Posterior cingulate gyrus (tissue), 11 donors: ENCODE results near the gene FBXL16.
"Not testable (repeated sequence)": the region's sequence is repeated elsewhere in the genome, so short reads cannot be mapped to it uniquely, and the experiment has no call there.

ENCODE experiments used
- DNase-seq, 10 donors: peaks; one replicate each; pipeline versions ENCODE4 v3.0.0 to v3.0.0-alpha.2; 2020 to 2021; ENCODE audit warnings: mixed read lengths in 3 of 10
- intact Hi-C: fragments of 100-400 bp; cut with DNase I; formaldehyde crosslinking; loops from one replicate; pipeline ENCODE4 v1.15.1; 2023

Gene FBXL16

GRCh38 chr16:705431-706188 is at the start of gene FBXL16:
Gene FBXL16 (minus strand): TSS chr16:705801. CDS start chr16:697405, 8,396 bp downstream.
- intact Hi-C loops, result no loop called here

DNA sequence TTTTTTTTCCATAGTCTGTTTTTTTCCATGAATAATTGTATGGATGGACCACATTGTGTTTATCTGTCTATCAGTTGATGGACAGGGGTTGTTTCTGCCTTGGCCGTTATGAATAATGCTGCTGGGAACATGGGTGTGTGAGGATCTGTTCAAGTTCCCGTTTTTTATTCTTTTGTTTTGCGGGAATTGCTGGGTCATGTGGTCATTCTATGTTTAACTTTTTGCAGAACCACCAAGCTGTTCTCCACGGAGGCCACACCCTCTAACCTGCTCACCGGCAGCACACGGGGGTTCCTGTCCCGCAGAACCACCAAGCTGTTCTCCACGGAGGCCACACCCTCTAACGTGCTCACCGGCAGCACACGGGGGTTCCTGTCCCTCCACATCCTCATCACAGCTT is 49.1 kb upstream of the FBXL16 start:
- intact Hi-C loops, result no loop called here
- DNase-seq, result no peak

More at GRCh38 chr16:705431-706188, at the start of gene FBXL16:
- DNase-seq, result peak in 8 of 10 donors; percentile 64 to 96 (median 75)

DNA sequence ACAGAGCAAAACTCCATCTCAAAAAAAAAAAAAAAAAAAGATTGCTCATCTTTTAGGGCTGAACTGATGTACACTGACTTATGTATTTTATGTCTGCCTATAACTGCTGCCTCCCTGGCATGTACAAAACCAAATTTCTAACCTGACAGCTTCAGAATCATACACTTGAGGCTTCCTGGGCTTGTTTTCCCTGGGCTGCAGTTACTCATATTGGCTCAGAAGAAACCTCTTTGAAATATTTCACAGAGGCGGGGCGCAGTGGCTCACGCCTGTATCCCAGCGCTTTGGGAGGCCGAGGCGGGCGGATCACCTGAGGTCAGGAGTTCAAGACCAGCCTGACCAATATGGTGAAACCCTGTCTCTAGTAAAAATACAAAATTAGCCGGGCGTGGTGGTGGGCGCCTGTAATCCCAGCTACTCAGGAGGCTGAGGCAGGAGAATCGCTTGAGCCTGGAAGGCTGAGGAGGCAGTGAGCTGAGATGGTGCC is 48.6 kb upstream of the FBXL16 start:
- DNase-seq, intact Hi-C loops: not testable (repeated sequence)

DNA sequence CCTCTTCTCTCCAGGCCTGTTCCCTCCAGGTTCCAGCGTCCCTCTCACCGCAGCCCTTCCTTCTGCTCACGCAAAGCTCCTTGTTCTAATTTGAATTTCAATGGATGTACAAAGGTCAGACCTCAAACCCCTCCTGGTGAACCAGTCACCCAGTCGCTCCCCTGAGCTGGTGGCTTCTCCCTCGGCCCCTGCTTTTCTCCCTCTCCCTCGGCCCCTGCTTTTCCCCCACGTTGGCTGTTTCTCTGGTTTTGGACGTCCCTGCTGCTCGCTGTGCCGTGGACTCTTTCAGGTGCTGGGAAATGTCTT is 46.4 kb upstream of the FBXL16 start:
- intact Hi-C loops, result no loop called here
- DNase-seq, result no peak

DNA sequence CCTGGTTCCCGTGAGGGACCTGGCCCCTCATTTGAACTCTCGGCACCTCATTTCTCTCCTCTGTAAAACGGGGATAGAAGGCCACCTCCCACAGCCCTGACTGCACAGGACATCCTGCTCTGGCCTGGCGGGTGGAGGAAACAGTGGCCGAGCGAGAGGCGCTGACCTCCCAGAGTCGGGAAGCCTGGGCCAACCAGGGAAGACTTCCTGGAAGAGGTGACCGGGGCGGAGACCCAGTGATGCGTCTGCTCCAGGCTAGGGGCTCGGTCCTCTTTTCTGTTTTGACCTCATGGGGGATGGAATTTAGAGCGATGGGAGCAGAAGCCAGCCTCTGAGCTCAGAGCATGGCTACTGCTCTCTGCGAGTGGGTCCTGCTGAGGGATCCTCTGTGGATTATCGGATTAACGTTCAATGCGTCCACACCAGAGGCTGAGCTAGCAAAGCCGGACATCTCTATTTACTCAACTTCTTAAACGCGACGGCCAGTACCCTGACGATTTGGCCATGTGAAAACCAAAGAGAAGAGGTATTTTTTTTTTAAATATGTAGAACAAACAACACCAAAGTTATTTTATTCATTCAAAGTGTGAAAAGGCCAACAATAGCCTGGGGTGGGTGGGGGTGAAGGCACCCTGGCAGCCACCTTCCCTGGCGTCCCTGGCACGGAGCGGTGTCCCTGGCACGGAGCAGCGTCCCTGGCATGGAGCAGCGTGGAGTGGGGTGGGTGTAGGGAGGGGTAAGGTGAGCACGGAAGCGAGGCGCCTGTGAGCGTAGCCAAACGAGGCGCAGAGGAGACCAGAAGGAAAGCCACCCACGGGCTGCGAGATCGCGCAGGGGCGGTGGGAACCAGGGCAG is 45.8 kb upstream of the FBXL16 start:
- DNase-seq, result peak in 9 of 10 donors; percentile 40 to 95 (median 71)
- intact Hi-C loops, result no loop called here

GRCh38 chr16:750485-750884 is 44.9 kb upstream of the FBXL16 start:
- no peak for DNase-seq
- intact Hi-C loops, result no loop called here

DNA sequence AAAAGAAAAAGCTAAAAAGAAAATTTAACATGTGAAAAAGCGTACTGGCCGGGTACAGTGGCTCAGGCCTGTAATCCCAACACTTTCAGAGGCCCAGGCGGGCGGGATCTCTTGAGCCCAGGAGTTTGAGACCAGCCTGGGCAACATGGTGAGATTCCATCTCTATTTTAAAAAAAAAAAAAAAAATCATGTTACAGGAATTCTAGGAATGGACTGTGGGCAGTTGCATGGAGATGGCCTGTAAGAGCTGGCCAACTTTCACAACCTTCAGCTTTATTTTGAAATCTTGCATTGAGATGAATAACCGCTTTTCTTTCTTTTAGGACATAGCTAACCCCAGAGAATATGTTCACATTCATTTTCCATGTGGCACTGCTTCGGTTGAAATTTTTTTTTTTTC is 43.4 kb upstream of the FBXL16 start:
- intact Hi-C loops, result no loop called here
- no peak for DNase-seq

GRCh38 chr16:747978-748746 is 42.6 kb upstream of the FBXL16 start:
- DNase-seq, result no peak
- intact Hi-C loops, result no loop called here

- intact Hi-C loops, result no loop called here
Observed at GRCh38 chr16:746637-747036, 41.0 kb upstream of the FBXL16 start.

DNA sequence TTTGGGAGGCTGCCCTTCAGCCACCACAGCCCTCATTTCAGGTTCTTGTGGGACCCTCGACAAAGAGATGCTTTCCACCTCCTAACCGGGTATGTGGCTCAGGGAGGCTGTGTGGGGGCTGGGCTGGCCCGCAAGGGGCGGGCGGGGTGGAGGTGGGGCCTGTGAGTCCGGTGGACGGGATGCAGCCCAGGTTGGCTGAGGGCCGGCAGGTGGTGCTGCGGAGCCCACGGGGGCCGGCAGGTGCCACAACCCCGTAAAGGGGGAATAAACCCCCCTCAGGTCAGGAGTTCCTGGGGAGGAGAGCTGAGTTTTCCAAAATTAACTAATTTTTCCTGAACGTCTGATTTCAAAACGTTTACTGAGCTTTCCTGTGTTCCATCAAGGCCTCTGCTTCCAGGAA is 40.1 kb upstream of the FBXL16 start:
- intact Hi-C loops, result no loop called here
- no peak for DNase-seq

More at GRCh38 chr16:746637-747036, 41.0 kb upstream of the FBXL16 start:
- peak in 1 of 10 donors; percentile 83 for DNase-seq

- intact Hi-C loops, result no loop called here
- DNase-seq, result no peak
Observed at GRCh38 chr16:743794-744500, 38.3 kb upstream of the FBXL16 start.

DNA sequence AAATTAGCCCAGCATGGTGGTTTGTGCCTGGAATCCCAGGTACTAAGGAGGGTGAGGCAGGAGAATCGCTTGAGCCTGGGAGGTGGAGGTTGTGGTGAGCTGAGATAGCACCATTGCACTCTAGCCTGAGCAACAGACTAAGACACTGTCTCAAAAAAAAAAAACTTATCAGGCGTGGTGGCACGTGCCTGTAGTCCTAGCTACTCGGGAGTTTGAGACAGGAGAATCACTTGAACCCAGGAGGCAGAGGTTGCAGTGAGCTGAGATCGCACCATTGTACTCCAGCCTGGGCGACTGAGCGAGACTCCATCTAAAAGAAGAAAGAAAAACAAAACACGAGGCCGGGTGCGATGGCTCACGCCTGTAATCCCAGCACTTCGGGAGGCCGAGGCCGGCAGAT is 37.3 kb upstream of the FBXL16 start:
- DNase-seq, intact Hi-C loops: not testable (repeated sequence)

- no peak for DNase-seq
- intact Hi-C loops, result loop anchor here (2.0 kb wide), 3 partner anchors 21 to 45 kb away; partner anchors contain the start of gene ANTKMT
Observed at GRCh38 chr16:741986-742629, 36.5 kb upstream of the FBXL16 start.

- peak; percentile 77 to 97 (median 85) for DNase-seq
- intact Hi-C loops, result loop anchor here (2.0 kb wide), 3 partner anchors 20 to 46 kb away; partner anchors contain the start of gene ANTKMT
Observed at GRCh38 chr16:740764-741505, 35.3 kb upstream of the FBXL16 start, which contains the start of gene CIAO3. Gene CIAO3 (minus strand): TSS chr16:740997. CDS start chr16:740985, 12 bp downstream.

- intact Hi-C loops, result loop anchor here (2.0 kb wide), 3 partner anchors 20 to 46 kb away; partner anchors contain the start of gene ANTKMT
- peak in 1 of 10 donors; percentile 85 for DNase-seq
Observed at GRCh38 chr16:740459-740763, 34.8 kb upstream of the FBXL16 start.

DNA sequence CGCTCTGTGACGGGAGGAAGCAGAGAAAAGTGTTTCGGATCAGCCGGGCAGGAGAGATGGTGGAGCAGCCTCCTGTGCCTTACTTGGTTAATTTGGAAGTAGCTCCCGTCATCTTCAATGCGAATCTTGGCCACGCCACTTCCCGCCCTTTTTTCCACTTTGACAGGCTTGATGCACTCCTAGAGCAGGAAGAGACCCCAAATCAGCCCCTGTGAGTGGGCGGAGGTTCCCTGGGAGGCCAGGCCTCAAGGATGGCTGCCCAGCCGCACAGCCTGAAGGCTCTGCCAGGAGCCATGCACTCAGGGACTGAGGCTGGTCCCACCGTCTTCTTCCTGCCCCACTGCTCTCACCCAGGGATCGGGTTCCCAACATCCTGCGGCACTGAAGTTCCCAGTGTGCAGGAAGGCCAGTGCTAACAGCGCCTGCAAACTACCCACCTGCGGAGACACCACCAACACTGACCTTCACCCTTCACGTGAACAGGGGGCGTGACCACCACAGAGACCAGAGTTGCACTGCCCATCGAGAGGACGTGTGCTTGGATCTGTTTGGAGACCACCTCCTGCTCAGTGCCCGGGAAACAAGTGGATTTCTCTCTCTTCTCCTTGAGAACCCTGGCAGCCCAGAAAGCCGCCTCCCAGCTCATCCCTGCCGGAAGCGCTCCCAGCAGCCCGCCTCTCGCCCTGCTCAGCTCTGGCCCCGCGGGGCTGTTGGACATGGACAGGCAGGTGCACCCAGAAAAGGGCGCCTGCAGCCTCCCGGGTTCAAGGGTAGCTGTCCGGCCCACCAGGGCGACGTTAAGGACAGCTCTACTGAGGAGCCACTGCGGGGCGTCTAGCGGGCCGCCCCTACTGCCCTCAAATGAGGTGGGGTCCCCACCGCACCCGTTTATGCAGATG is 34.2 kb upstream of the FBXL16 start:
- intact Hi-C loops, result loop anchor here (2.0 kb wide), 3 partner anchors 19 to 47 kb away; partner anchors contain the start of gene ANTKMT
- peak in 1 of 10 donors; percentile 69 for DNase-seq

GRCh38 chr16:736936-737481 is 31.4 kb upstream of the FBXL16 start:
- intact Hi-C loops, result no loop called here
- no peak for DNase-seq
